CD4-positive, alpha-beta T cell treated with Interleukin-4 for 1 hour (primary cell): ENCODE results near the gene KATNA1.
"Not testable (repeated sequence)": the region's sequence is repeated elsewhere in the genome, so short reads cannot be mapped to it uniquely, and the experiment has no call there.

Experiments
- DNase-seq, 2 donors: peaks; one replicate each; pipeline ENCODE4 v3.0.0-alpha.2; 2020 to 2022

The KATNA1 gene

DNA sequence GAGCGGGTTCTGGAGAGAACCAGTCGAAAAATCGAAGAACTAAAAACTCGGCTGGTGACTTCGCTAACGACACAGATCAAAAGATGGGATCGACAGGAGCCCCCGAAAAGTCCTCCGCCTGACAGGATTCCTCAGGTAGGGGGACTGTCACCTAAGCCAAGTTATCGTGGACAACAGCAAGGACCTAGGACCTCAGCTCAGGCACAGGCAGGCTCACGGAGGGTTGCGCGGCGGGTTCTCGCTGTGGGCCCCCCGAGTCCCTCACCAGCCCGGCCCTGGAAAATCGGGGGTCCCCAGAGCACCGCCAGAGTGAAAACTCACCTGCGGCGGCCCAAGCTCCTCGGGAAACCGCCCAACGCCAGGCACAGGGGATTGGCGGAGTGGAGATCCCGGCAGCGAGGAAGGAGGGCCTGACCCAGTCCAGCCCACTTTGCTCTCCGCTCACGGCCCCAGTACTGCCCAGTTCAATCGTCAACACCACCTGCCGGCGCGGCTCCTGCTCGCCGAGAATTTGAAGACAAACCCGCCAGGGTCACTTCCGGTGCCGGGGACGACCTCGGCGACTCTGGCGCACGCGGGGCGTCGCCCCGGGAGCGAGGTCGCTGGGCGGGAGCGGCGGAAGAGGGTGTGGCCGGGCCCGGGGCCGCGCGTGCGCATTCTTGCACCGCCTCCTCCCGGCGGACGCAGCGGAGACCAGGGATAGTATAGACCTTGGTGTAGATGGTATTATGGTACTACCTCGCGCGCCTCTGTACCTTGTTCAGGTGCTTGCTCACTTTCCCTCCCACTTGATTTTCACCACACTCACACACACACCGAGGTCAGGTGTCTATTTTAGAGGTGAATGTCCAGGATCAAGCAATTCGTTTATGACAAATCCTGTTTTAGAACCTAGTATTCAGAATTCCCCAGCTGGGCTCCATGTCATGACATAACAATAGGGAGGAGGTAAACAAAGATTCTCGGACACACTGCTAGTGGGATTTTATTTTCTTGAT lies at the start of gene KATNA1:
Gene KATNA1 (minus strand): TSS at position 567 of the 998 bp plus-strand sequence. CDS start 10,167 bp downstream, outside the sequence.
- DNase-seq: peak; percentile 87 to 88

DNA sequence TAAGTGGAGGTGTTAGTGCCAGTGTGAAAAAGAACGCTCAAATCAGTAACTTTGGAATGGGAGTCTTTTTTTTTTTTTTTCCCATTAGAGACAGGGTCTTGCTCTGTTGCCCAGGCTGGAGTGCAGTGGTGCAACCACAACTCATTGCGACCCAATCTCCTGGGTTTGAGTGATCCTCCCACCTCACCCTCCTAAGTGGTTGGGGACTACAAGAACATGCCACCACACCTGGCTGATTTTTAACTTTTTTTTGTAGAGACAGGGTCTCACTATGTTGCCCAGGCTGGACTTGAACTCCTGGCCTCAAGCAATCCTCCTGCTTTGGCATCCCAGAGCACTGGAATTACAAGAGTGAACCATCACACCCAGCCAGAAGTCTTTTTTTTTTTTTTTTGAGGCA lies 49.7 kb upstream of the KATNA1 start:
- DNase-seq: no peak

DNA sequence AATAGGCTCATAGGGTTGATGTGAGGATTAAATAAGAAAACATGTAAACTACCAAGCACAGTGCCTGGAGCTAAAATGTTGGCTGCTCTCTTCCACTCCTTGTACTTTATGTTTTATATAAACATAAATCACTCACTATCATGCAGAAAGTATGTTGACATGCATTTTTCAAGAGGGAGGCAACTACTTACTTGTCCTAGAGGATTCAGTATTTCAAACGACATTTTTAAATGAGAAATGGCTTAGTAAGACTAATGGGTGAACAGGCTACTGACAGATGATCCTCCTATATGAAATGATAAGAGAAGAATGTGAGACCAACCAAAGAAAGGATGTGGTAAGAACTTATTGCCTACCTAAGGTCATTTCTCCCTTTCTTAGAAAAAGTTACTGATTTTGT lies 48.4 kb upstream of the KATNA1 start:
- no peak for DNase-seq

DNA sequence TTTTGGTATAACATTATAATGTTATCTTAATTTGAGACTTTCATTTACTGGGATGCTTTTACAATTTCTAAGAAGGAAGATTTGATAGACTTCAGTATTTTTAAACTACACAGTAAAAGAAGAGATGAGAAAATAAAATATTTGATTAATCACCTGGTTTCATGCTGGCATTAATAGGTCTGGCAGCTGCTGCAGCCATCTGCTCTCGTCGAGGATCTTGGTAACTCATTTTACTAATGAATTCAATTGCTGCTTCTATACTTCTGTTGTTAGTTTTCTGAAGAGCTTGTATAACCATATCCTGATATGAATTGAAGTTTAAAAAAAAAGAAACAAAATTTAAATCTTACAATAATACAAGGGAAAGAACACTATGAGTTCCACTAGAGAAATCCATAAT lies 46.4 kb upstream of the KATNA1 start:
- no peak for DNase-seq

DNA sequence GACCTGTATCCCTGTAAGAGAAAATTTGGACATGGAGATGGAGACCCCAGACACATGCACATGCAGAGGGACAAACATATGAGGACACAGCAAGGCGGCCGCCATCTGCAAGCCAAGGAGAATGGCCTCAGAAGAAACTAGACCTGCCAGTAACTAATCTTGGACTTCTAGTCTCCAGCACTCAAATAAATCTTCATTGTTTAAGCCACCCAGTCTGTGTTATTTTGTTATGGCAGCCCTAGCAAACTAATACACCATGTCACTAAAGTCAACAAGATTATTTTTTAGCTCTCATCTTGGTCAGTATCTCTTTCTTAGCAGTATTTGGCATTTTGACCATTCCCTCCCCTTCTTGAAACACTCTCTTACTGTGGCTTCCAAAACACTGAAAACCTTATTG lies 42.7 kb upstream of the KATNA1 start:
- DNase-seq: no peak

DNA sequence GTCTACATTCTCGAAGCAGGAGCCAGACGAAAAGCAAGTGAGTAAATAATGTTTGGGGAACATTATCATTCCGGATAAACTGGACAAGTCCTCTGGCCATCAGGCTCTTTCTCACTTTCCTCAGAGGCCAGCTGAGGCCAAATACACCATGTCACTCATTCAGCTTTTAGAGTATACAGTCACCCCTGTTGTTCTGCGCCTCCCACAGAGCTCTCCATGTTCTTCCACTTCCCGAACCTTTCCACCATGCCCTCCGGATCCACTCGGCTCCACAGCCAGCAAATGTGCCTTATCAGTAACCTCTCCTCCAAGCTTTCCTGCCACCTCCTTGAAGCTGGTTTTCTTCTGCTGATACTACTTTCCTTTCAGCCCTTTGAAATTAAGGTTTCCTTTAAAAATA lies 37.7 kb upstream of the KATNA1 start:
- no peak for DNase-seq

DNA sequence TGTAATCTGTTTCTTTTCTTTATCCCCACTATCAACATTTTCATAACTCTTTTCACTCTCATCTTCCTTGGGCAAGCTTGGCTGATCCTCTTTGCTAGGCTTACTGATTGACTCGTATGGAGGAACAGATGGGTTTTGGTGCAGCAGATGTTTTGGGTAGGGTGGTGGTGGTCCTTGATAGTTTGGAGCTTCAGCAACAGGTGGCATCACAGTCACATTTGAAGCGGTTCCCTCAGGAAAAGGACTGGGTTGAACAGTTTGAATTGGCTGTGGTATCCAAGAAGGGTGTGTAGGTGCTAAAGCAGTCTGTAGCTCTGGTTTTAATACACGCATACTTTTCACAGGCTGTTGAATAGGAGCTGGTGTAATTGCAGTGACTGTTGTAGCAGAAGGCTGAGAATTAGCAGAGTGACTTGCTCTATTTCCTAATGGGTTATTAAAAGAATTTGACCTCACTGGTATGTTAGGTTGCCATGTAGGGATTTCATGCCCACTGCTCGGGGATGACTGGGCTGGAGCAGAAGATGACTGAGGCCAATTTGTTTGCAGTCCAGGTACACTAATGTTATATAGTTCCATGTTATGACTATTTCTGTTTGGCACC lies 34.8 kb upstream of the KATNA1 start:
- DNase-seq: no peak

DNA sequence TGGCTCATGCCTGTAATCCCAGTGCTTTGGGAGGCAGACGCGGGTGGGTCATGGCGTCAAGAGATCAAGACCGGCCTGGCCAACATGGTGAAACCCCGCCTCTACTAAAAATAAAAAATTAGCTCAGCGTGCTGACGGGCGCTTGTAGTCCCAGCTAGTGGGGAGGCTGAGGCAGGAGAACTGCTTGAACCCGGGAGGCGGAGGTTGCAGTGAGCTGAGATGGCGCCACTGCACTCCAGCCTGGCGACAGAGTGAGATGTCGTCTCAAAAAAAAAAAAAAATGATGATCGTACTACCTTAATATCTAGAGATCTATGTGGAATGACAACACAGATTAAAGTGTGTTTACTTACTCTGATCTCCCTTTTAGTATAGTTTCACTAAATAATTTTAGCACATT lies 33.3 kb upstream of the KATNA1 start:
- DNase-seq: not testable (repeated sequence)

DNA sequence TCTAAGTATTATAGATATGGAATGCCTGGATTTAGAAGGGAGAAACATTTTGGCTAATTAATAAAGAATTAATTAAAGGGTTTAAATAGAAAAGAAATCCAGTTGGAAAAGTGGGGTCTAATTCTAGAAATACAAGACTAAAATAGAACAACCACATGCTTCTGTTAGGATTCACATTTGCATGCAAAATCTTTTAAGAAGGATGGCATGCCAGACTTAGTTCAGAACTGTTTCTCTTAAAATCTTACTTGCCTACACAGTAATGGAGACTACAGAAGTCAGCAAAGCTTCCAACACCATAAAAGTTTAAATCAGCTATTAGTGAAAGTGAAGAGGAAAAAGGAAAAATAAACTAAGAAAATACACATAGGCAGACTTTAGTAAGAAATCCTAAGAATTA lies 32.7 kb upstream of the KATNA1 start:
- no peak for DNase-seq

DNA sequence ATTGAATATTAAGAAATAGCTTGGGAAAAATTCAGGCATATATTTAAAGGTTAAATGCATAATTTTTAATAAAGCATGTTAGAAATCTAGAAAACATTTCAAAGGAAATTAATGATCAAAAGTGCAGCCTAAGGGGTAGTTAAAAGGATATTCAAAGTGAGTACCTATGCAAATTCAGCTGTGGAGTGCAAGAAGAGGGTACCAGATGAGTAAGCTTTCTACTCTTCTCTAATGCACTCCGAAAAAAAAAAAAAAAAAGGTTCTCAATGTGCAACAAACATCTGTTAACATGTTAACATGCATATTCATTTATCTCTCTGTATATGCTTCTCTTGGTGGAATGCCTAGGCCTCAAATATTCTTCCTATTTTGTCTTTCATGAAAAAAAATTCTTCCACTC lies 32.0 kb upstream of the KATNA1 start:
- DNase-seq: no peak

DNA sequence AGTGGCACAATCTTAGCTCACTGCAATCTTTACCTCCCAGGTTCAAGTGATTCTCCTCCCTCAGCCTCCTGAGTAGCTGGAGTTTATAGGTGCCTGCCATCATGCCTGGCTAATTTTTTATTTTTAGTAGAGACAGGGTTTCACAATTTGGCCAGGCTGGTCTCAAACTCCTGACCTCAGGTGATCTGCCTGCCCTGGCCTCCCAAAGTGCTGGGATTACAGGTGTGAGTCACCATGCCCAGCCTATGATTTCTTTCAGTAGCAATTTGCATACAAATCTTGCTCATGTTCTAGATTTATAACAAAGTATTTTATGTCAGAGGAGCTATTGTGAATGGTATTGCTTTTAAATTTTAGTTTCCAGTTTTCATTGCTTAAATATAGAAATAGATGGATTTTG lies 23.8 kb upstream of the KATNA1 start:
- DNase-seq: not testable (repeated sequence)

DNA sequence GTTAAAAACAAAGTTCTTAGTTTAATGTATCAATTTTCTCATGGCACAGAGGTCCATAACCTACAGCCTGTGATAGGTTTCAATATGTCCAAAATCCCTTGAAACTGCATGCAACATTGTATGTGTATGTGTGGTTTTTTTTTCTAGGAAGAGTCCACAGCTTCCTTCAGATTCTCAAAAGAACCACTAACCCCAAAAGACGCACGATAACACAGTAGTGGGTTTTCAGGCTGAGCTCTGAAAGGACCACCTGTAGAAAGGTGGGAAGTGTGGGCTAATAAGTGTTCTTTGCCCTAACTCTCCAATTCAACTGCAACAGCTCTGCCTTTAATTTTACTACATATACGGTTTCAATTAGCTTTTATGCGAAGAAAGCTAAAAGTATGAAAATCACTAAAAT lies 11.5 kb upstream of the KATNA1 start:
- no peak for DNase-seq

DNA sequence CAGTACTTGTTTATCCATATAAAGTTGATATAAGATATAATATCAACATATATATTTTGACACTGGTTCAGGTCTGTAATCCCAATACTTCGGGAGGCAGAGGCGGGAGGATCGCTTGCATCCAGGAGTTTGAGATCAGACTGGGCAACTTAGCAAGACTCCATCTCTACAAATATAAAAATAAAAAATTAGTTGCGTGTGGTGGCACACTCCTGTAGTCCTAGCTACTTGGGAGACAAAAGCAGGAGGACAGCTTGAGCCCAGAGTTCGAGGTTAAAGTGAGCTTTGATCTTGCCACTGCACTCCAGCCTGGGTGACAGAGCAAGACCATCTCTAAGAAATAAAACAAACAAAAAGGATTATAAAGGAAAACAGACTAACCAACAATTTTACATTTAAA lies 8.9 kb upstream of the KATNA1 start:
- DNase-seq: no peak

DNA sequence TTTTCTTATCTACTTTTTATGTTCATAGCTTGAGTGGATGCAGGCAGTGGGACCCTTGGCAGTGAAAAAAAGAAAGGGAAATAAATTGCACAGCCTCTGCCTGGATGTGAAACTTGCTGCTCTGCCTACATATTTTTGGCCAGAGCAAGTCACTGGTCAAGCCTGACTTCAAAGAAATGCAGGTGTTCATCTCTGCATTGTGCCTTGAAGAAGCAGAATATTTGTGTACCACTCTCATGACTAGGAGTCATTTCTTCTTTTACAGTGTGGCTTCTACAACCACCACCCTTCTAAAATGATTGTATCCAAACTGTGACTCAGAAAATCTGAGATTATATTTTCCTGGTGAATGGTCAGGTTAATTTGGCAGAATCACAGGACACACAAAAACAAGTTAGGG lies 2.5 kb upstream of the KATNA1 start:
- DNase-seq: no peak

DNA sequence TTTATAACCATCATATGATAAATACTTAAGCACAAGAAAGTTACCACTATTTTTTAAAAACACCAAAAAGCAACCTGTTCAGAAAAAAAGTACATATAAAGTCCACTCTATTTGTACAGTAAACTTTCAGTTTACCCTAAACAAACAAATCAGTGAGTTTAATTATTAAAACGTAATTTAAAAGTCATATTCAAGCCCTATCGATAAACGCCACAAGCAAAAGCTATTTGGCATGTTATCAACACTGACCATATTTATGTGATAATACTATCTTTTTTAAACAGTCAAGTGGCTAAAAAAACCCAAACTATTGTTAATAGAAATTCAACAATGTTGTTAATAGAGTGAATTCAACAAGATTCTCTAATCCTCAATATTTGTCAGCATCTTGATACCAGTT lies 1.9 kb downstream of the KATNA1 start:
- no peak for DNase-seq

DNA sequence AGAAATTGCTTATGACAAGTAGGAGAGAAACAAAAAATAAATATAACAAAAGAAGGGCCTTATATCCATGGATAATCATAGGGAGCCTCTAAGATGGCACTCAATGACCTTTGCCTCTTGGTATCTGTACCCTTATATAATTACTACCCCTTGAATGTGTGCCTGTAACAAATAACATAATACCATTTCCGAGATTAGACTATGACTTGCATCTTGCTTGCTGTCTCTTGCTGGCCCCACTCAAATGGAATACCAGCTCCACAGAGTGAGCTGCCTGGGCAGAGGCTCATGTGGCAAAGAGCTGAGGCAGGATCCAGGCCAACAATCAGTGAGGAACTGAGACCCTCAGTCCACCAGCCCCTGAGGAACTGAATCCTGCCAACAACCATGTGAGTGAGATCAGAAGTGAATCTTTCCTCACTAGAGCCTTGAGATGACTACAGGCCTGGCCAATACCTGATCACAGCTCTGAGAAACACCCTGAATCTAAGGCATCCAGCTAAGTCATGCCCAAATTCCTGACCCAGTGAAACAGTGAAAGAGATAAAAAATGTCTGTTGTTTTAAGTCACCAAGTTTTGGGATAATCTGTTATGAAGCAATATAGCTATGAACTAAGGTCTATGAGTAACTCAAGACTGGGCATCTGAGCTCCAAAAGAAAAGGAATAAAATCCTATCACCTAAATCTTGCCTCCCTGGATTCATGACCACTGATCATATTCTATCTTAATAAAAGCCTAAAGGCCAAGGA lies 5.5 kb downstream of the KATNA1 start:
- no peak for DNase-seq

DNA sequence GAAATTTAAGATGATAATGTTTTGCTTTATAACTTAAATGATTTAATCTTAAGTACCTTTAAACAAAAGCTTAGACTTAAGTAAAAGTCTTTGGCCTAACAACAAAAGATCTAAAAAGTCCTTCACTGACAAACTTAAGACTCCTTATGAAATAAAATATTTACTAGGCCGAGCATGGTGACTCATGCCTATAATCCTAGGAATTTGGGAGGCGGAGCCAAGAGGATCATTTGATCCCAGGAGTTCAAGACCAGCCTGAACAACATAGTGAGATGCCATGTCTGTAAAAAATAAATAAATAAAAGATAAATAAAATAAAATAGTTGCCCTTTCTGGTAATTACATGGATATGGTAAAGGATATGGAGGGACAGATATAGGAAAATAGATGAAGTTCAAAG lies 12.4 kb downstream of the KATNA1 start:
- DNase-seq: no peak

DNA sequence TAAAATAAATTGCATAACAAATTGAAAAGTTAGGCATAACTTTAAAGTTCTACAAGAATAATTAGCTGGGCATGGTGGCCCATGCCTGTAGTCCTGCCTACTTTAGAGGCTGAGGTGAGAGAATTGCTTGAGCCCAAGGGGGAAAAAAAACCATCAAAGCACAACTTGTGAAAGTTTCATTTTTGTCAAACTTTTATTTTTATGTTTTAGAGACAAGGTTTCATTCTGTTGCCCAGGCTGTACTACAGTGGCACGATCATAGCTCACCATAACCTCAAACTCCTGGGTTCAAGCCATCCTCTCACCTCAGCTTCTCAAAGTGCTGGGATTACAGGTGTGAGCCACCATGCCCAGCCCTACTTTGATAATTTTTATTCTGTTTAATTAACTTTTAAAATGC lies 14.2 kb downstream of the KATNA1 start:
- DNase-seq: no peak

DNA sequence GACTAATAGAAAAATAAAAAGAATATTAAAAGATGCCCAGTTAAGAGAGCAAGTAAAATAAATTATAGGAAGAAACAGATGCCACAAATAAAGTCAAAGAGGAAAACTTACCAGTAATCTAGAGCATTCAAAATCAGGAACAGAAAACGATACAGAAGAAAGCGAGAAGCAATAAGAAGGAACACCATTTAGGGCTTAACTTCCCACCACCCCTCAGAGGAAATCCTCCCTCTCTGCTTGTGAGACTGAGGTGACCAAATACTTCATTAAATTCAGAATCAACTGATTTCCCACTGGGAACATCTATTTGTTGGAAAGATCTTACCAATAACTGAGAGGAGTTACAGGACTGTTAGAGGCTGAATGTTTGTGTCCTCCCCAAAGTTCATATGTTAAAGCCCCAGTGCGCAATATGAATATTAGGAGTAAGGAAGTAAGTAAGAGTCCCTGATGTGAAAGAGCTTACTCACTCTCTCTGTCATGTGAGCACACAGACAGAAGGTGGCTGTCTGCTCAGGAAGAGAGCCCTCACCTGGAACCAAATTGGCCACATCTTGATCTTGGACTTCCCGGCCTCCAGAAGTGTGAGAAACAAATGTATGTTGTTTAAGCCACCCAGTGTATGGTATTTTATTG lies 19.5 kb downstream of the KATNA1 start:
- DNase-seq: no peak

DNA sequence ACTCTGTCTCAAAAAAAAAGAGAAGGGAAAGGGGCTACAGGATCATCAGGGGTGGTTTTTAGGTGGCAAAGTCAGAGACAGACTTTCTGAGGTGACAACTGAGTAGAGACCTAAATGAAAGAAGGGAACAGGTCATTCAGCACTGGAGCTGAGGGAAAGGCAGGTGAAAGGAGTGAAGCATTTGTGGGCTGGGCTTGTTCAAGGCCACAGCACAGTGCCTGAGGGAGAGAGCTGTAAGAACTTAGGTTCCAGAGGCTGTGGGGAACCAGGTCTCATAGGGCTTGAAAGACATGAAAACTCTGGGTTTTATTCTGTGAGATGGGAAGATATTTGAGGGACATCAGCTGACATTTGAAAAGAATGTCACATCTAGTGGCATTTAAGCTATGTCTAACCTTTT lies 20.8 kb downstream of the KATNA1 start:
- DNase-seq: no peak

DNA sequence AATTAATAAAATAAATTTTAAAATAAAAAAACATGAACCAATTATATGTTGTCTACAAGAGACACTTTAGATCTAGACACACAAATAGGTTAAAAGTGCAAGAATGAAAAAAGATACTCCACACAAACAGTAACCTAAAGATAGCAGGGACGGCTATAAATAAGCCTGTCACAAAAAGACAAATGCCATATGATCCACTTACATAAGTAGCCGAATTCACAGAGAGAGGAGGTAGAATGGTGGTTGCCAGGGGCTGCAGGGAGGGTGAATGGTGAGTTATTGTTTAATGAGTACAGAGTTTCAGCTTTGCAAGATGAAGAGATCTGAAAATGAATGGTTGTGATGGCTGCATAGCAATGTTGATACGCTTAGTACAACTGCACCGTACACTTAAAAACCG lies 32.7 kb downstream of the KATNA1 start:
- DNase-seq: no peak

DNA sequence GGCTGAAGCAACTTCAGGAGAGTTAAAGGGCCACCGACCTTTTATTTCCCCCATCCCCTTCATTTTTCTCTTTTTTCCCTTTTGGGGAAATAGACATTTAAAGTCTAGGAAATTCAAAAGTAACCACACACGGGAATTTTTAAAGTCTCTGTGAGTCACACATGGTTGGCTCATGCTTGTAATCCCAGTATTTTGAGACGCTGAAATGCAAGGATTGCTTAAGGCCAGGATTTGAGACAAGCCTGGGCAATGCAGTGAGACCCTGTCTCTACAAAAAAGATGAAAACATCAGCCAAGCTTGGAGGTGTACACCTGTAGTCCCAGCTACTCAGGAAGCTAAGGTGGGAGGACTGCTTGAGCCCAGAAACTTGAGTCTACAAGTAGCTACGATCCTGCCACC lies 34.2 kb downstream of the KATNA1 start:
- no peak for DNase-seq

DNA sequence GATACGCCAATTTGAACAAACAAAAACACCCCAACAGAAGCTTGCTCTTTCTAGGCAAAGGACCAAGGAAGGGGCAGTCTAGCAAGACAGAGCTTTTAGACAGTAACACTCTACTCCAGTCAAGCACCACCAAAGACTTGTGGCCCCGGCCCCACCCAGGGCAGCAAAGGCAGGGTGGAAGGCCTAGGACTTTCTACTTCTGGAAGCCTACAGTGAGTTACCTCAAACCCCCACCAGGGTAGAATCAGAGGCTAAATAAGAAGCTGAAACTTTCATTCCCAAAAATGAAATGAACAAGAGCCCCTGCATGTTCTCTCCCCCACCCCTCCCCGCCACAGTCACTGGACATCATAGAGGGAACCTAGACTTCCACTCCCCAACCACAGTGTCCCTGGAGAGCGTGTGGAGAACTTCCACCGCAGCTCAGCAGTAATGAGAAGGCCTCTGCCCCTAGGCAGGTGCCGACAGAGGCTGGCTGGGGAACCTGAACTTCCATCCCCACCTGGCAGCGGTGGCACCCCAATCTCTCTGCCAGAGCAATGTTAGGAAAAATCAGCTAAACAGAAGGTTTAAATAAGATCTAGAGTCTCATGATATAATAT lies 40.0 kb downstream of the KATNA1 start:
- DNase-seq: no peak
